ENCODE data around the gene TNS3.

The TNS3 gene

DNA sequence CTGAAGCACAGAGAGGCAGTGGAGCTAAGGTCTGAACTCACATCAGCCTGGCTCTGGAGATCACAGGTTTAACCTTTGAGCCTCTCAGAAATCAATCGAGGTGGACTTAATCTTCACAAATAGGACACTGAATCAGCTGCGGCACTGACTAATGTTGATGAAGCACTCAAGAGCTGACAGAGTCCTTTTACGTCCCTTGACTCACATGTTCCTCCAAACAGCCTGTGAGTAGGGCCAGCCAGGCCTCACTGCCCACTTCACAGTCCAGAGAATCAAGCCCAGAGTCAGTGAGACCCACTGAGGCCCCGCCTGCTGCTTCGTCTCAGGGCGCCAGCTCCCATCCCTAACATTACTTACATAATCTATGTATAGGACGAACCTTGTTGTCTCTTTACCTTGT lies 63.1 kb downstream of the TNS3 start:
- no peak for DNase-seq

DNA sequence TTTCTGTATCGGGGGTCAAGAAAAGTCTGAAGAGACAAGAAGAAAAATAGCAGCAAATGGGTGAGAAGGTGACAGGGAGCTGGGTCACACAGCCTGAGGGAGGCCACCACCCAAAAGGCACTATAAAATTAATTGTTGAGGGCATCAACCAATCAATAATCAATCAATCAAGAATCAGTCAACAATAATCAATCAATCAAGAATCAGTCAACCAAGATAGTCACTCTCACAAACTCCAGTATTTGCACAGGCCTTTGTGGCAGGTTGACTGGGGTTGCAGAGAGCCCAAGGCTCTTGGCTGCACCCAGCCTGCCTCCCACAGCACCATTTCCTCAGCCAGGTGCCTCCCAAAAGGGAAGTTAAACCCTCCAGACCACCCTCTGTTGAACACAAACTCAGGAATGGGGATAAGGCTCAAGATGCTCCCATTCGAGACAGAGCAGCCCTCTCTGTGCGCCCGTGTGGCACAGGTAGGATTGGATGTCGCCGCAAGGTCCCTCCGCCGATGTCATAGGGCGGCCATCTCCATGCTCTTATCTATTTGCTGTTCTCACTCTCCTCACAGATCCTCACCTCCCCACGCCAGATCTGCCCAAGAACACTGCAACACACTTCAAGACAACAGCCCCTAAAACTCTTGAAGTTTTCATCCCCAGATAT lies 64.0 kb downstream of the TNS3 start:
- DNase-seq = no peak

- DNase-seq = peak; percentile 83
Observed at GRCh38 chr7:47516985-47517600, 64.8 kb downstream of the TNS3 start.

- DNase-seq = no peak
Observed at GRCh38 chr7:47516386-47516785, 65.5 kb downstream of the TNS3 start.

DNA sequence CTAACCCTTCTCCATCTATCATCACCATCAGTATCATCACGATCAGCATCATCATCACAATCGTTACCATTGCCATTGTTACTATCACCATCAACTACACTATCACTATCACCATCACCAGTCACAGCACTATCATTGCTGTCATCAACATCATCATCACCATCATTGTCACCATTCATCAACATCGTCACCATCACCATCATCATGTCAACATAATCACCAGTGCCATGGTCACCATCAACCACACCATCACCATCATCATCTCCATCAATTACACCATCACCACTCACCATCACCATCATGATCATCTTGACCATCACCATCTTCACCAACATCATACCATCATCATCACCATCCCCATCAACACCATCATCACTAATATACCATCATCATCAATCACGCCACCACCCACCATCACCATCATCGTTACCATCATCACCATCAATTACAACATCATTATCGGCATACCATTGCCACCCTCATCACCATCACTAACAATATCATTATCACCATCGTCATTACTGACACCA lies 66.5 kb downstream of the TNS3 start:
- no peak for DNase-seq

DNA sequence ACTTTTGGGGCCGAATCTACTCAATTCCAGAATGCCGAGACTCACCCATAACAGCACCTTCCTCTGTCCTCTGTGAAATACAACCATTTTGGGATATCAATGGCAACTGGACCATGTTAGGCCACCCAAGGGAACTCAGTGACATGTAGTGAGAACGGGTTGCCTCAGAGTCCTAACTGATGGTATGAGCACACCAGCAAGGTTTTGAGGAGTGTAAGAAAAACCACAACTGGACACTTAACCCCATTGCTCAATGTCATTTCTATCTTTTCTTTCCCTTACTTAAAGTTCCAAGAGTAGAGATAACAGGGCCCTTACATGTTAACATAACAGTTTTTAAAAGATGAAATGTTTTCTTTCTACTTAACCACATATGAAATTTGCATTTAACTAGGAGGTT lies 67.1 kb downstream of the TNS3 start:
- DNase-seq = peak; percentile 52

- DNase-seq = no peak
Observed at GRCh38 chr7:47514367-47514766, 67.5 kb downstream of the TNS3 start.

- peak; percentile 69 for DNase-seq
Observed at GRCh38 chr7:47513741-47514241, 68.1 kb downstream of the TNS3 start.

DNA sequence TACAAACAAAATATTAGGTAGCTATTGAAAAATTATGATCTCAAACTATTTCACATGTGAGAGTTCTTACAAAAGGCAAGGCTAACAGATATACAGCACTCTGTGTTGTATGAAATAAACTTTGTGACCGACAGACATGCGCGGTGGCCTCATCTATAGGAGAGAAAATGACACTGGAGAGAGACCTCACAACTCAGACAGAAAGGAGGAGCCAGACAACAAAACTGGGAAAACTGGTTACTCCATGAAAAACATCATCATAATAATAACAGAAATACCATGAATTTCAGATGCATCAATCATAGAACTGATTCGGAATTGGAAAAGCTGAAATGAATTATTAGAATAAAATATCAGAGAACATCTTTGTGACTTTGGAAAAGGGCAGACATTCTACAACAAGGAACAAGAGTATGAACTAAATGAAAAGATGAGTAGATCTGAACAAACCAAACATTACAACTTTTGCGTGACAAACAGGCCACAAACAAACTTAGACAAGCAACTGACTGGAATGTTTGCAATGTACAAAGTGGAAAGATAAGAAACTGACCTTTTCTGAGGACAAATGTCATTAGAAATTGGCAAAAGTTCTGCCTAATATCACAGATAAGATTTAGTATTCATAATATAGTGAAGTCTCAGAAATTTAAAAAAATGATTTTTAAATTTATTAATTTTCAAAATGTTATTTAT lies 69.3 kb downstream of the TNS3 start:
- DNase-seq = no peak

- DNase-seq = no peak
Observed at GRCh38 chr7:47511699-47512370, 70.1 kb downstream of the TNS3 start.

- no peak for DNase-seq
Observed at GRCh38 chr7:47510786-47511185, 71.1 kb downstream of the TNS3 start.

- DNase-seq = no peak
Observed at GRCh38 chr7:47510192-47510591, 71.7 kb downstream of the TNS3 start.

- DNase-seq = no peak
Observed at GRCh38 chr7:47509571-47509970, 72.3 kb downstream of the TNS3 start.

DNA sequence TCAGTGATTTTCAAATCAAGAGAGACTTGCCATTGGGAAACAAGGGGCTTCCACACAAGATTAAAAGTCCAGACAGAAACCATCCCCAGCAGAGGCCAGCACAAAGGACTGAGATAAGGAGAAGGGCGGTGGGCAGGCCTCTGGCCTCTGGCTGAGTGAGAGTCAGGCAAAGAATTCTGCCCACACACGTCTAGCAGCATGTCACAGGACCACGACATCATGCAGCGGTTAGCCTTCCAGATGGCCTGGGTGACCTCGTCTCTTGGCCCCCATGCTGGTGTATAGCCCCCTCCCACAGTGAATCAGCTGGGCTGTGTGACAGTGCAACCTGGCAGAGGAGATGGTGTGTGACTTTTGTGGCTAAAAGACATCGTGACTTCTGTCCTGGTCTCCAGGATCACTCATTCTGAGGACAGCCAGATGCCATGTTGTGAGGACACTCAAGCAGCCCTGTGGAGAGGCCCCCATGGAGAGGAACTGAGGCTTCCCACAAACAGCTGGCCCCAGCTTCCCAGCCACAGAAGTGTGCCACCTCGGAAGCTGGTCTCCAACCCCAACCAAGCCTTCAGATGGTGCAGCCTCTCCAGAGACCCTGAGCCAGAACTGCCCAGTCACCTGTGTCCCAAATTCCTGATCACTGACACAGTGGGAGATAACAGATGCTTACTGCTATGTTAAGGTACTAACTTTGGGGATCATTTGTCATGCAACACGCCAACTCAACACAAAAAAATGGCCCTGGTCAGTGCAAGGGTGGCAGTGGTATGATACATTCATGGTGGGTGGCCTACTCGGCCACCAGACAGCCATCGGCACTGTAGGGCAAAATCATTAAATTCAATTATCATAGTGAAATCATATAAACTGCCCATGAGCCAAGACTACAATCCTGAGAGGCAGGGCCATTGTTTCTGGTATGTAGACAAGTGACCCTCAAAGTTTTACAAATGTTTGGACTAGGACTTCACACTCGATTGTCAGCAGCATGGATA lies 73.2 kb downstream of the TNS3 start:
- peak; percentile 32 for DNase-seq

DNA sequence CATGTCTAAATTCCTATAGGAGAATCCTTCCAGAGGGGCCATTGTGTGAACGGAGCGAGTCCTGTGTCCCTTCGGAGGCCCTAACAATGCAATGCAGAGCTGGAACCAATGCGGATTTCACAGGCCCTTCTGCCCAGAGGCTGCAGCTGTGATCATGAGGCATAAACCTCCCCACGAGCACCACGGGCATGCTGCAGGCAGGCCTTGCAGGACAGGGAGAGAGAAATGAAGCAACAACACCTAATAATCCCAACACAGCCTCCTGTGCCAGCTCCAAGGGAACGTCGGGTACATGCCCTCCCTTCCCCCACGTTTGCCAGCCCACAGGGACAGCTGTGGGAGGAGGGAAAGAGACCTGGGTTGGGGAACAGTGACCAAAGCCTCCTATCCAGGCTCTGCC lies 74.4 kb downstream of the TNS3 start:
- DNase-seq = no peak

- no peak for DNase-seq
Observed at GRCh38 chr7:47506382-47507339, 75.2 kb downstream of the TNS3 start.

- DNase-seq = peak; percentile 33
Observed at GRCh38 chr7:47505312-47506007, 76.5 kb downstream of the TNS3 start.

- no peak for DNase-seq
Observed at GRCh38 chr7:47504551-47505311, 77.2 kb downstream of the TNS3 start.

DNA sequence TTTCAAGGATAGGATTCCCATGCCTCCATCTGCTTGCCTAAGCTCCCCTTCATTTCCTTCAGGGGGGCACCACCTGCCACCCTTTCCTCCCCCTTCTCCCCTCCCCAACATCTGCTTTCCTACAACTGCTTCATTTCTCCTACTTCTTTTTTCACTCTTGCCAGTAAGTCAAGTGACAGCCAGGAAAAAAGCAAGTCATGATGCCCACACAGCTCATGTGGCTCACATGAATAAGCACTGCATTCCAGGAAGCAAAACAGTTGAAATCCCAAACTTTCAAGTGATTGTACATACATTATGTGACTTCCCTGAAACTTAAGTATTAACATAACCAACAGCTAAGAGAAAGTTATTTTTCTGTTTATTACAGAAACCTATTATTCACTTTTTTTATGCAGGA lies 78.6 kb downstream of the TNS3 start:
- DNase-seq = peak; percentile 58

Measured in hematopoietic multipotent progenitor cell treated with erythropoietin and hydrocortisone succinate and interleukin-3 and kit ligand, for 4 days (in vitro differentiated cells).